DMS 273 treated with DMSO at 0.1 percent for 48 hours (cell line): ENCODE data around the gene TCF3.
"Not testable (repeated sequence)": the region's sequence is repeated elsewhere in the genome, so short reads cannot be mapped to it uniquely, and the experiment has no call there.

Experiments used
- DNase-seq: peaks from one replicate; lab custom pipeline; 2025; lab: John Stamatoyannopoulos, UW

The TCF3 gene

GRCh38 chr19:1652471-1653299, at the start of gene TCF3:
Gene TCF3 (minus strand): TSS chr19:1652615. CDS start chr19:1650248, 2,367 bp downstream.
- DNase-seq = peak; percentile 93

- no peak for DNase-seq
Observed at GRCh38 chr19:1700733-1701663, 48.6 kb upstream of the TCF3 start.

GRCh38 chr19:1699998-1700732, 47.8 kb upstream of the TCF3 start:
- DNase-seq = no peak

- no peak for DNase-seq
Observed at GRCh38 chr19:1699386-1699785, 47.0 kb upstream of the TCF3 start.

GRCh38 chr19:1698636-1699035, 46.2 kb upstream of the TCF3 start:
- DNase-seq = no peak

GRCh38 chr19:1695481-1695880, 43.1 kb upstream of the TCF3 start:
- not testable (repeated sequence) for DNase-seq

- DNase-seq = no peak
Observed at GRCh38 chr19:1691589-1692290, 39.3 kb upstream of the TCF3 start.

GRCh38 chr19:1690699-1691307, 38.4 kb upstream of the TCF3 start:
- no peak for DNase-seq

- DNase-seq = not testable (repeated sequence)
Observed at GRCh38 chr19:1685785-1686184, 33.4 kb upstream of the TCF3 start.

GRCh38 chr19:1685046-1685445, 32.6 kb upstream of the TCF3 start:
- no peak for DNase-seq

- DNase-seq = no peak
Observed at GRCh38 chr19:1684573-1684912, 32.1 kb upstream of the TCF3 start.

- no peak for DNase-seq
Observed at GRCh38 chr19:1683869-1684572, 31.6 kb upstream of the TCF3 start.

GRCh38 chr19:1680976-1681375, 28.6 kb upstream of the TCF3 start:
- no peak for DNase-seq

- DNase-seq = no peak
Observed at GRCh38 chr19:1678073-1678472, 25.7 kb upstream of the TCF3 start.

- DNase-seq = no peak
Observed at GRCh38 chr19:1676351-1677266, 24.2 kb upstream of the TCF3 start.

- DNase-seq = no peak
Observed at GRCh38 chr19:1675633-1676350, 23.4 kb upstream of the TCF3 start.

GRCh38 chr19:1674293-1674679, 21.9 kb upstream of the TCF3 start:
- DNase-seq = no peak

- no peak for DNase-seq
Observed at GRCh38 chr19:1673645-1674292, 21.4 kb upstream of the TCF3 start.
